GM20000 (cell line): ENCODE measurements around the gene CGB2.
A peak's percentile ranks its signal among the peaks of the same experiment; 100 is the strongest.

Experiments used
- DNase-seq: peaks from one replicate; pipeline ENCODE4 v3.0.0; 2012; ENCODE audit warnings: low spot score
- TF ChIP-seq, protein P1 (sequence below): IDR thresholded peaks from 2 replicates; pipeline ENCODE4 v1.5.1; 2012; ENCODE audit warnings: mild to moderate bottlenecking, control low read depth; ENCODE audit errors: extremely low read depth, missing control alignments

The CGB2 gene

DNA sequence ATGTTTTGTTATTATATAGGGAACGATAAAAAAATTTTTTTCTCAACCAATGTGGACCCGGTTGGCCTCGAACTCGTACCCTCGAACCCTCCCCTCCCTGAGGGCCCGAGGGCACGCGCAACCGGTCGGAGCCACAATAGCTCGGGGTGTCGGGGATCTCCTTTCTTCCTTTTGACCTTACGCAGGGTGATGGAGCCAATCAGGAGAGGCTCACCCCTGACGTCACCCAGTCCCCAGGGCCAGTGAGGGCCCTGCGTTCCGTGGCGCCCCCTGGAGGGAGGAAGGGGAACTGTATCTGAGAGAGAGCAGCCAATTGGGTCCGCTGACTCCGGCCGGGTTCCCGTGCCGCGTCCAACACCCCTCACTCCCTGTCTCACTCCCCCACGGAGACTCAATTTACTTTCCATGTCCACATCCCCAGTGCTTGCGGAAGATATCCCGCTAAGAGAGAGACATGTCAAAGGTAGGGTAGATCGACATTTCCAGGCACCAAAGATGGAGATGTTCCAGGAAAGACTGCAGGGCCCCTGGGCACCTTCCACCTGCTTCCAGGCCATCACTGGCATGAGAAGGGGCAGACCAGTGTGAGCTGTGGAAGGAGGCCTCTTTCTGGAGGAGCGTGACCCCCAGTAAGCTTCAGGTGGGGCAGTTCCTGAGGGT is at the start of gene CGB2:
CGB2 (plus strand) TSS at position 249 of the 660 bp plus-strand sequence; CDS start at position 455, 206 bp downstream.
- DNase-seq: peak; percentile 68

DNA sequence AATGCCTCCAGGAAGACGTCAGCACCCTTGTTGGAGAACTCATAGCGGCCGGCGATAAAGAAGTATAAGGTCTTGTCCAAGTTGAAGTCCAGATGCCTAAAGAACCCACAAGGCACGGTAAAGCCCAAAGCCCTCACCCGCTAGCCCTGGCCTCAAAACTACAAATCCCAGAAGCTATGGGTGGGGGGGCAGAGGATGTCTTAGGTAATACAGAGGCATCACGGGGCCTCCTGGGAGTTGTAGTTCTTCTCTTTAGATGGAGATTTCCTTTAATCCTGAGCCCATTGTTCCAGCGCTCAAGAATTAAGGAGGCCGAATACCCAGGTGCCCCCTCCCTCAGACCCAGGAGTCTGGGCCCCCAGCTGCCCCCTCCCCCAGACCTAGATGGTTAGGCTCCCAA is 49.4 kb upstream of the CGB2 start:
- no peak for DNase-seq
- TF ChIP-seq, protein P1, sequence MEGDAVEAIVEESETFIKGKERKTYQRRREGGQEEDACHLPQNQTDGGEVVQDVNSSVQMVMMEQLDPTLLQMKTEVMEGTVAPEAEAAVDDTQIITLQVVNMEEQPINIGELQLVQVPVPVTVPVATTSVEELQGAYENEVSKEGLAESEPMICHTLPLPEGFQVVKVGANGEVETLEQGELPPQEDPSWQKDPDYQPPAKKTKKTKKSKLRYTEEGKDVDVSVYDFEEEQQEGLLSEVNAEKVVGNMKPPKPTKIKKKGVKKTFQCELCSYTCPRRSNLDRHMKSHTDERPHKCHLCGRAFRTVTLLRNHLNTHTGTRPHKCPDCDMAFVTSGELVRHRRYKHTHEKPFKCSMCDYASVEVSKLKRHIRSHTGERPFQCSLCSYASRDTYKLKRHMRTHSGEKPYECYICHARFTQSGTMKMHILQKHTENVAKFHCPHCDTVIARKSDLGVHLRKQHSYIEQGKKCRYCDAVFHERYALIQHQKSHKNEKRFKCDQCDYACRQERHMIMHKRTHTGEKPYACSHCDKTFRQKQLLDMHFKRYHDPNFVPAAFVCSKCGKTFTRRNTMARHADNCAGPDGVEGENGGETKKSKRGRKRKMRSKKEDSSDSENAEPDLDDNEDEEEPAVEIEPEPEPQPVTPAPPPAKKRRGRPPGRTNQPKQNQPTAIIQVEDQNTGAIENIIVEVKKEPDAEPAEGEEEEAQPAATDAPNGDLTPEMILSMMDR: no peak

DNA sequence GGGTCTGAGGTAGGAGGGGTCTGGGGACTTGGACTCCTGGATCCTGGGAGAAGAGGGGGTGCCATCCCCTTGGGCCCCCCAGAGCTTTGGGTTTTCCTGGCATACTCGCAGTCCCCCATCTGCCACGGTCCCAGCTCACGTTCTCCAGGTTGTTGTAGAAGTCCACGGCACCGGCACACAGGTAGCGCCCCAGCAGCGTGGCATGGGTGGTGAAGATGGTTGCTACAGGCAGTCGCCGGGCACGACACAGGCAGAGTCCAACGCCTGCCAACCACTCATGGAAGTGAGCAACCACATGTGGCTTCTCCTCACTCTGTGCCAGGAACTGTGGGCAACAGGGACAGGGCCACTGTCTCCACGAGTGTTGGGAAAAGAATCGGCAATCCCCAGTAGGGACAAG is 46.0 kb upstream of the CGB2 start:
- no peak for DNase-seq
- TF ChIP-seq, protein P1: no peak

DNA sequence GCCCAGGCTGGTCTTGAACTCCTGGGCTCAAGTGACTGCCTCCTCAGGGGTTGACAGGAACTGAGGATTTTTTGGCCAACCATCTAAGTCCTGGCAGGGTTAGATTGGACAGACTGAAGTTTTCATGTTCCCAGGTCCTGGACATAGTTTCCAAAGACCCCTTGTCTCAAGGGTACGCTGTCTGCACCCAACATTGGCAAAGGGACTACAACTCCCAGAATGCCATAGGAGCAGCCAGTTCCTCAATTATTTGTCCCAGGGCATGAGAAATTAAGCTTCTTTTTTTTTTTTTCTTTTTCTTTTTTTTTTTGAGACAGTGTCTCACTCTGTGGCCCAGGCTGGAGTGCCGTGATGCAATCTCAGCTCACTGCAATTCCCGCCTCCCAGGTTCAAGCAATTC is 45.5 kb upstream of the CGB2 start:
- TF ChIP-seq, protein P1: no peak

DNA sequence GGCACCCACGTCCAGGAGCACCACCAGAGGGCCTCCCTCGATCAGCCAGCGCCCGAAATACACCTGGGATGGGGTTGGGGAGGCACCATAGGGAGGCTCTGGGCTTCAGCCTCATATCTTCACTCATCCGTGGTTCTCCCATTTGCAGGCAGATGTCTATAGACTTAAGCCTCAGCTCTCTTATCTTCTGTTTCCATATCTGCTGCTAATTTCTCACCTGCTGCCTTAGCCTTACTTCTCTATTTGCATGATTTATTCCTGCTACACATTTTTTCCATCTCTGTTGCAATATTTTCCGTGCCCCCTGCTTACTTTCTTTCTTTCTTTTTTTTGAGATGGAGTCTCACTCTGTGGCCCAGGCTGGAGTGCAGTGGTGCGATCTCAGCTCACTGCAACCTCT is 44.4 kb upstream of the CGB2 start:
- no peak for DNase-seq
- TF ChIP-seq, protein P1: no peak

More for the DNA sequence above, 45.5 kb upstream of the CGB2 start:
- DNase-seq: no peak

DNA sequence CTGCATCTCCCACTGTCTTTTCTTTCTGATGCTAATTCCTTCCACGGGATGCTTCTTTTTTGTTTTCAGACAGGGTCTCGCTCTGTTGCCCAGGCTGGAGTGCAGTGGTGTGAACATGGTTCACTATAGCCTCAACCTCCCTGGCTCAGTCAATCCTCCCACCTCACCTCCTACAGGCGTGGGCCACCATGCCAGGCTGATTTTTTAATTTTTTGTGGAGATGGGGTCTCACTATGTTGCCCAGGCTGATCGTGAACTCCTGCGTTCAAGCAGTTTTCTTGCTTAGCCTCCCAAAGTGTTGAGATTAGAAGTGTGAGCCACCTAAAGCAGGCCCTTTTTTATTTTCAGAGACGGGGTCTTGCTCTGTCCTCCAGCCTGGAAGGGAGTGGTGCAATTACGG is 43.4 kb upstream of the CGB2 start:
- DNase-seq: no peak
- TF ChIP-seq, protein P1: no peak

DNA sequence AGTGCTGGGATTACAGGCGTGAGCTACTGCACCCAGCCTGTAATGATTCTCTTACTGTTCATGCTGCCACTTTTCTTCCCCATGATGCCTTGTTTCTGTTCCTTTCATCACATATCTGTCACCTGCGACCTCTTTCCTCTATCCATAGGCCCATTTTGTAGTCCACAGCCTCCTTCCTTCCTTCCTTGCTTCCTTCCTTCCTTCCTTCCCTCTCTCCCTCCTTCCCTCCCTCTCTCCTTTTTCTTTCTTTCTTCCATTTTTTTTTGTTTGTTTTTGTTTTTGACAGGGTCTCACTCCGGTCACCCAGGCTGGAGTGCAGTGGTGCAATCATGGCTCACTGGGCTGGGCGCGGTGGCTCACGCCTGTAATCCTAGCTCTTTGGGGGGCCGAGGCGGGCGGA is 42.8 kb upstream of the CGB2 start:
- TF ChIP-seq, protein P1: no peak
- no peak for DNase-seq

DNA sequence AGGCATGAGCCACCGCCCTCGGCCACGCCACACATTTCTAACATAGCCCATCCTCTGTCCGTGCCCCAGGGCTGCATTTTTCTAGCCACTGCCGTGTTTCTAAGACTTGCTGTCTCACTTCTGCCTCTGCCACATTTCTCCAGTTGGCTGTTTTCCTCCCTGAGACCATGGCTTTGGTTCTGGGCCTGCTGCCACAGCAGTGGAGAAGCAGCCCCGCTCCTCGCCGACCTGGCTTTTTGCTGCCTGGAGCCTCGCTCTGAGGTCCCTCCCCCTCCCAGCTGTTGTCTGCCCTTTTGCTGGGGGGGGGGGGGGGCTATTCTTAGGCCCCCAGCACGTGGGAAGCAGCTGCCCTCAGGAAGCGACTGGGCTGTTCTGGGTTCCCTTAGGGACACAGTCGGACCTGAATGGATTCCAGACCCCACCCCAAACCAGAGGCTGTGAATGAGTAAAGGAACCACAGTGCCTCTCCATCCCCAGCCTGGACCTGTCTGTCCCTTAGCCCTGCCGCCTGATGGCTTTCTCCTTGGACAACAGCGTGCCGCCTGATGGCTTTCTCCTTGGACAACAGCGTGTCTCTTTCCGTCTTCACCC is 41.9 kb upstream of the CGB2 start:
- TF ChIP-seq, protein P1: no peak
- no peak for DNase-seq
